Measurements from ENCODE around the gene STOML3.

GRCh38 chr13:38957794-38958592 lies 32.6 kb downstream of the STOML3 start:
- TF ChIP-seq CTCF (IDR thresholded peaks at IDR 0.05), result no peak
- TF ChIP-seq EP300 (IDR thresholded peaks at IDR 0.05), result no peak
- no peak for TF ChIP-seq POLR2AphosphoS5 (IDR thresholded peaks at IDR 0.05)
- no peak for TF ChIP-seq POLR2A (IDR thresholded peaks at IDR 0.05)
